Thoracic aorta (tissue), 2 donors: ENCODE measurements around the gene ATP6V1F. TPM values are rescaled to one million over a fixed set of nuclear protein-coding genes. Genes with fewer than 3 reads are reported as not detected.

ENCODE experiments used
- ATAC-seq: fragments of 150-250 bp; one replicate; pipeline ENCODE4 v1.8.0; 2017; ENCODE audit warnings: low read depth; ENCODE audit not compliant: insufficient number of reproducible peaks, low FRiP score
- DNase-seq: peaks from one replicate; pipeline ENCODE4 v3.0.0-alpha.2; 2020; ENCODE audit warnings: low spot score
- H3K27ac ChIP-seq, 2 donors: fragments of 200-600 bp; sonication (generic); 1 replicate in 1 of 2; 2 replicates in 1 of 2; pipeline ENCODE4 v1.5.1; 2016; ENCODE audit warnings: mild to moderate bottlenecking in 2 of 2, moderate library complexity in 2 of 2
- H3K27me3 ChIP-seq: fragments of 200-600 bp; sonication (generic); replicated peaks from 2 replicates; pipeline ENCODE4 v1.6.0; 2016; ENCODE audit warnings: mild to moderate bottlenecking; ENCODE audit not compliant: insufficient read depth
- H3K36me3 ChIP-seq: fragments of 200-600 bp; sonication (generic); one replicate; pipeline ENCODE4 v1.5.1; 2016
- H3K4me1 ChIP-seq, 2 donors: fragments of 200-600 bp; sonication (generic); 1 replicate in 1 of 2; 2 replicates in 1 of 2; pipeline versions ENCODE4 v1.5.1 to v1.6.0; 2016; ENCODE audit warnings: low read depth in 2 of 2, mild to moderate bottlenecking in 1 of 2; ENCODE audit not compliant: control insufficient read depth in 1 of 2
- H3K4me3 ChIP-seq: fragments of 200-600 bp; sonication (generic); 2 replicates; pipeline ENCODE4 v1.5.1; 2016; ENCODE audit warnings: mild to moderate bottlenecking
- H3K9me3 ChIP-seq: fragments of 200-600 bp; sonication (generic); 2 replicates; pipeline ENCODE4 v1.5.1; 2016
- total RNA-seq, 2 donors: library from RNA; depleted of rRNA; stranded (reverse); fragments of >200 nt; gene quantifications; one replicate each; pipeline versions ENCODE4 v1.1.0 to v1.2.3, GENCODE V29; 2016
- TF ChIP-seq, protein P1 (sequence below): fragments of 200-600 bp; sonication (generic); IDR thresholded peaks from one replicate; pipeline ENCODE4 v1.5.1; 2019; ENCODE audit warnings: antibody characterized with exemption

Gene ATP6V1F
- total RNA-seq, 2 donors from 2014 or later: 73.6 to 96.0 TPM

DNA sequence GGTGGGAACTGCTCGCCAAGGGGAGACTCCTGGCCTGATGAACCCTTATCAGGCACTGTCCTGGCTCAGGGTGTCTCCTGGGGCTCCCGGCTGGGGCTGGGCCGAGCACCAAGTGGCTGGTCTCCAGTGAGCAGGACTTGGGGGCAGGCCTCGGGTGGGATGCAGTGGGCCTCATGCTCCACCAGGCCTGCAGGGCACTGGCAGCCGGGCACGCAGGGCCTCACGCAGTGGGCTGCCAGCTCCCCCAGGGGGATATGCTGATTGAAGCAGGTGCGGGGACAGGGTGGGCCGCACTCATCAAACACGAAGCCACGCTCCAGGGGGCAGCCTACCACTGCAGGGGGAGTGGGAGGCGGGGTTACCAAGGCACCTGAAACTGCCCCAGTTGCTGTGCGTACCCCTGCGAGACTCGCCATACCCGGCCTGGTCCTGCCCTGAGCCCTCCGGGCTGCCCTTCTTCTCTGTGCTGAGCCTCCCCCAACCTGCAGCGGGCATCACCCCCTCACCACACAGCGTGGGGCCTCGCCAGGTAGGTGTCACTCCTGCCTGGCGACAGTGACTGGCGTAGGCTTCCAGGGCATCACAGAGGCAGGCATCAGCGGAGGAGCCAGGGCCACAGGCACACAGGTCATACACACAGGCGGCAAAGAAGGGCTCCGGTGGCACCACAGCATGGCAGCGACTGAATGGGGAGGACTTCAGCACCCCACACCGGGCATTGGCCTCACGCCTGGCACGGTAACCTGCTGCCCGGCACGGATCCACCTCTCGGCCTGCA is 14.5 kb downstream of the ATP6V1F start:
- H3K4me3 ChIP-seq: no peak overlapping the region
- no peak overlapping the region for H3K27ac ChIP-seq
- no peaks in the 10 kb centered on the region for H3K36me3 ChIP-seq
- TF ChIP-seq, protein P1, sequence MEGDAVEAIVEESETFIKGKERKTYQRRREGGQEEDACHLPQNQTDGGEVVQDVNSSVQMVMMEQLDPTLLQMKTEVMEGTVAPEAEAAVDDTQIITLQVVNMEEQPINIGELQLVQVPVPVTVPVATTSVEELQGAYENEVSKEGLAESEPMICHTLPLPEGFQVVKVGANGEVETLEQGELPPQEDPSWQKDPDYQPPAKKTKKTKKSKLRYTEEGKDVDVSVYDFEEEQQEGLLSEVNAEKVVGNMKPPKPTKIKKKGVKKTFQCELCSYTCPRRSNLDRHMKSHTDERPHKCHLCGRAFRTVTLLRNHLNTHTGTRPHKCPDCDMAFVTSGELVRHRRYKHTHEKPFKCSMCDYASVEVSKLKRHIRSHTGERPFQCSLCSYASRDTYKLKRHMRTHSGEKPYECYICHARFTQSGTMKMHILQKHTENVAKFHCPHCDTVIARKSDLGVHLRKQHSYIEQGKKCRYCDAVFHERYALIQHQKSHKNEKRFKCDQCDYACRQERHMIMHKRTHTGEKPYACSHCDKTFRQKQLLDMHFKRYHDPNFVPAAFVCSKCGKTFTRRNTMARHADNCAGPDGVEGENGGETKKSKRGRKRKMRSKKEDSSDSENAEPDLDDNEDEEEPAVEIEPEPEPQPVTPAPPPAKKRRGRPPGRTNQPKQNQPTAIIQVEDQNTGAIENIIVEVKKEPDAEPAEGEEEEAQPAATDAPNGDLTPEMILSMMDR: no peak
- no peaks in the 10 kb centered on the region for H3K4me1 ChIP-seq
- no peaks in the 10 kb centered on the region for H3K27me3 ChIP-seq
- no peak for ATAC-seq
- DNase-seq: no peak
- H3K9me3 ChIP-seq: no peaks in the 10 kb centered on the region

DNA sequence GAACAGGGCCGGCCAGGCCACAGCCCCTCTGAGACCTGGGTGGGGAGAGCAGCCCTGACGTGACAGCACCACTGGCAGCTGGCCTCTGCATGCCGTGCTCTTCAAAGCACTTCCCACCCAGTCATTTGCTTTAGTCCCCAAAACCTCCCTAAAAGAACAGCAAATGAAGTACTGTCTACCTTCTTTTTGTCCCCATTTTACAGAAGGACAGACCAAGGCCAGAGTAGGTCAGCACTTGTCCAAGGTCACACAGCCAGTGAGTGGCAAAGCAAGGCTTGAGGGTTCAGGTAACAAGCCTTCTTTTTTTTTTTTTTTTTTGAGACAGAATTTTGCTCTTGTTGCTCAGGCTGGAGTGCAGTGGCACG is 15.1 kb downstream of the ATP6V1F start:
- DNase-seq (no peak), ATAC-seq (no peak)
- H3K27me3 ChIP-seq: no peaks in the 10 kb centered on the region
- TF ChIP-seq, protein P1: no peak
- H3K4me1 ChIP-seq: no peaks in the 10 kb centered on the region
- H3K4me3 ChIP-seq: no peak overlapping the region
- H3K36me3 ChIP-seq: no peaks in the 10 kb centered on the region
- no peak overlapping the region for H3K27ac ChIP-seq
- no peaks in the 10 kb centered on the region for H3K9me3 ChIP-seq

DNA sequence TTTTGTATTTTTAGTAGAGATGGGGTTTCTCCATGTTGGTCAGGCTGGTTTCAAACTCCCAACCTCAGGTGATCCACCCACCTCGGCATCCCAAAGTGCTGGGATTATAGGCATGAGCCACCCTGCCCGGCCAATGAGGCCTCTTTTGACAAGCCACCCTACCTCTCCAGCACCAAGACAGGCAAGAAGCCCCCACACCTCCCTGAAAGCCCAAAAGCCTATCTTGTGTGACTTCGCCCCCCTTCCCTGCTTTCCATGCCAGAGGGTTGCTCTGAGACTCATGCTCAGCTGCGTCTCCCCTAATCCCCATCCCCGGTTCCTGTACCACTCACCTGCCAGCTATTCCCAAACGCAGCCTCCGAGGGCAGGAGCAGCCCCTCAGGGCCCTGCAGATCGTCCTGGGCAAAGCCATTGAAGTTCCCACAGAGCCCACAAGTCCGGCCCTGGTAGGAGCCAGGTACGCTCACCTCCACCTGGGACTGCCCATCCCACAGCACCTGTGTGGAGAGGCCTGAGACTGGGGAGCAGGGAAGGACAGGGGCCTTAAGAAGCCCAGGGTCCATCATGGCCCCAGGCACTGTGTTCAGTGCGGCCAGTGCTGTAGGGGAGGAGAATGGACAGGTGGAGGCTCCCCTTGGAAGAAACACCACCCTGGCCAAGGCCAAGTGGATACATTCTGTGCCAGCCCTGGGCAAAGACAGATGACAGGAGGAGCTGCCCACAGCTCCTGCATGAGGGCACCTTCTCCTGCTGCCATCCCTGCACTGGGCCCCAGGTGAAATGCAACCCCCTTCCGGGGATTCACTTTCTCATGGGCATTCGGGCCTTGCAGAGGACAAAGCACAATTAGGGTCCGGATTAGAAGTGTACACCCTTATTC is 15.8 kb downstream of the ATP6V1F start:
- no peak for ATAC-seq

DNA sequence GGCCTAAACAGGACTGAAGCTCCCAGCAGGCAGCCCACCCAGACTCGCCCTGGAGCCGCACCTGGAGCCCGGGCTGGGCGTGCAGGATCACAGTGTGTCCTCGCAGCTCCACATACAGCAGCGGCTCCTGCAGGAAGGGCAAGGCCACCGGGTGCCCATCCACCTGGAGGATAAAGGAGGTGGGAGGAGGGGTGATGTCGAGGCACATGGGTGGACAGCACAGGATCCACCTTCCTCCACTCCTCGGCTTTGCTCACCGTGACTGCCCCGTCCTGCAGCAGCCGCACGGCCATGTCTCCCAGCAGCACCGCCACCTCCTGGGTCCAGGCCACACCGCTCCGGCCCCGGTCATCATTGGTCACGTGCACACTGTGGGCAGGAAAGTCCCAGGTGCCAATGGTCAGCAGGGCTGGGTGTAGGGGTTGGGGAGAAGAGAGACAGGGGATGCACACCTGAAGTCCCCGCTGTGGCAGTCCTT is 16.8 kb downstream of the ATP6V1F start:
- Histone ChIP-seq H3K4me3 (no peak overlapping the region), H3K27ac (no peak overlapping the region), H3K36me3 (no peaks in the 10 kb centered on the region), H3K27me3 (no peaks in the 10 kb centered on the region), H3K4me1 (no peaks in the 10 kb centered on the region), H3K9me3 (no peaks in the 10 kb centered on the region)
- ATAC-seq: no peak
- no peak for DNase-seq
- TF ChIP-seq, protein P1: no peak

More for the DNA sequence above, 15.8 kb downstream of the ATP6V1F start:
- Histone ChIP-seq H3K36me3 (no peaks in the 10 kb centered on the region), H3K27ac (no peak overlapping the region), H3K4me1 (no peaks in the 10 kb centered on the region), H3K4me3 (no peak overlapping the region), H3K9me3 (no peaks in the 10 kb centered on the region), H3K27me3 (no peaks in the 10 kb centered on the region)
- DNase-seq: no peak
- TF ChIP-seq, protein P1: no peak
